NCI-H2107 treated with DMSO at 0.1 percent for 48 hours (cell line): ENCODE data around the gene HK2.

Experiments
- DNase-seq: peaks from one replicate; lab custom pipeline; 2025; ENCODE audit not compliant: unreplicated experiment; lab: John Stamatoyannopoulos, UW

The HK2 gene

GRCh38 chr2:74930811-74931486 is 97.0 kb downstream of the HK2 start:
- no peak for DNase-seq

GRCh38 chr2:74931940-74932339 is 98.0 kb downstream of the HK2 start:
- DNase-seq, result no peak

GRCh38 chr2:74935975-74936391 is 102.1 kb downstream of the HK2 start:
- no peak for DNase-seq

- DNase-seq, result no peak
Measured at GRCh38 chr2:74937221-74937880, 103.4 kb downstream of the HK2 start.

- DNase-seq, result no peak
Measured at GRCh38 chr2:74938264-74938663, 104.3 kb downstream of the HK2 start.

GRCh38 chr2:74939919-74940812 is 106.2 kb downstream of the HK2 start:
- DNase-seq, result no peak

GRCh38 chr2:74941284-74941683 is 107.4 kb downstream of the HK2 start:
- no peak for DNase-seq

- no peak for DNase-seq
Measured at GRCh38 chr2:74942263-74942662, 108.3 kb downstream of the HK2 start.
